Activated CD4-positive, alpha-beta T cell treated with anti-CD3 and anti-CD28 coated beads, Interleukin-2, amount 10 ng/mL, durations not matched to agents 24 days and 14 days (primary cell): Measurements from ENCODE around the gene NEFH. TPM values are rescaled to one million over a fixed set of nuclear protein-coding genes. Genes with fewer than 3 reads are reported as not detected.

Experiments used
- DNase-seq: peaks from one replicate; pipeline ENCODE4 v3.0.0; 2022
- H3K27ac Mint-ChIP-seq: one replicate; pipeline ENCODE4 v1.8.0; 2022; ENCODE audit warnings: mild to moderate bottlenecking, mixed read lengths
- H3K27me3 Mint-ChIP-seq: one replicate; pipeline ENCODE4 v1.8.0; 2022; ENCODE audit warnings: mixed read lengths
- H3K36me3 Mint-ChIP-seq: one replicate; pipeline ENCODE4 v1.8.0; 2022; ENCODE audit warnings: low read depth, mild to moderate bottlenecking, mixed read lengths
- H3K4me1 Mint-ChIP-seq: one replicate; pipeline ENCODE4 v1.8.0; 2021; ENCODE audit warnings: mixed read lengths
- H3K4me3 Mint-ChIP-seq: one replicate; pipeline ENCODE4 v1.8.0; 2022; ENCODE audit warnings: mild to moderate bottlenecking, moderate library complexity, mixed read lengths
- H3K9me3 Mint-ChIP-seq: one replicate; pipeline ENCODE4 v1.8.0; 2021; ENCODE audit warnings: mixed read lengths
- intact Hi-C: fragments of 100-400 bp; cut with micrococcal nuclease; formaldehyde crosslinking; loops from one replicate; pipeline ENCODE4 v1.15.1; 2023
- total RNA-seq: library from RNA; stranded (reverse); gene quantifications from 2 replicates; pipeline ENCODE4 v1.2.3, GENCODE V29; 2022

The NEFH gene
- total RNA-seq, 1 donor from 2014 or later: 7.9 TPM

- H3K36me3 Mint-ChIP-seq: no peaks in the 10 kb centered on the region
- H3K4me3 Mint-ChIP-seq: no peak overlapping the region
- H3K27me3 Mint-ChIP-seq: peaks cover 39% of the 10 kb centered on the region
- peaks cover 10% of the 10 kb centered on the region for H3K4me1 Mint-ChIP-seq
- no peak overlapping the region for H3K27ac Mint-ChIP-seq
- intact Hi-C loops: loop anchor here (10.0 kb wide), 1 partner anchor 81 kb away; no protein-coding TSS in a partner anchor
- DNase-seq: no peak
- H3K9me3 Mint-ChIP-seq: no peaks in the 10 kb centered on the region
Observed at GRCh38 chr22:29475550-29475949, 4.5 kb upstream of the NEFH start.

- intact Hi-C loops: loop anchor here (10.0 kb wide), 1 partner anchor 81 kb away; no protein-coding TSS in a partner anchor
- Mint-ChIP-seq H3K36me3 (no peaks in the 10 kb centered on the region), H3K27me3 (peaks cover 38% of the 10 kb centered on the region), H3K4me3 (no peak overlapping the region), H3K27ac (no peak overlapping the region), H3K9me3 (peaks cover under 1% of the 10 kb centered on the region), H3K4me1 (peaks cover 10% of the 10 kb centered on the region)
- DNase-seq: no peak
Observed at GRCh38 chr22:29476116-29476515, 3.9 kb upstream of the NEFH start.

- H3K4me1 Mint-ChIP-seq: peaks cover 12% of the 10 kb centered on the region
- peaks cover 42% of the 10 kb centered on the region for H3K27me3 Mint-ChIP-seq
- intact Hi-C loops: loop anchor here (10.0 kb wide), 1 partner anchor 83 kb away; no protein-coding TSS in a partner anchor
- H3K9me3 Mint-ChIP-seq: peaks cover 6% of the 10 kb centered on the region
- H3K27ac Mint-ChIP-seq: no peak overlapping the region
- no peak overlapping the region for H3K4me3 Mint-ChIP-seq
- no peak for DNase-seq
- peaks cover 4% of the 10 kb centered on the region for H3K36me3 Mint-ChIP-seq
Observed at GRCh38 chr22:29477723-29478318, 2.2 kb upstream of the NEFH start.

GRCh38 chr22:29478326-29479276 is 1.4 kb upstream of the NEFH start:
- H3K27ac Mint-ChIP-seq: no peak overlapping the region
- H3K36me3 Mint-ChIP-seq: peaks cover 4% of the 10 kb centered on the region
- H3K4me1 Mint-ChIP-seq: peaks cover 12% of the 10 kb centered on the region
- peaks cover 6% of the 10 kb centered on the region for H3K9me3 Mint-ChIP-seq
- no peak overlapping the region for H3K4me3 Mint-ChIP-seq
- intact Hi-C loops: loop anchor here (10.0 kb wide), 1 partner anchor 84 kb away; no protein-coding TSS in a partner anchor
- DNase-seq: peak; percentile 84
- H3K27me3 Mint-ChIP-seq: peaks cover 42% of the 10 kb centered on the region

- Mint-ChIP-seq H3K27ac (no peak overlapping the region), H3K9me3 (peaks cover 6% of the 10 kb centered on the region), H3K36me3 (peaks cover 4% of the 10 kb centered on the region), H3K4me3 (no peak overlapping the region), H3K4me1 (peaks cover 12% of the 10 kb centered on the region), H3K27me3 (peaks cover 42% of the 10 kb centered on the region)
- intact Hi-C loops: no loop called here
- DNase-seq: no peak
Observed at GRCh38 chr22:29480262-29480511, 169 bp downstream of the NEFH start.

GRCh38 chr22:29480512-29481264 is 670 bp downstream of the NEFH start:
- H3K27ac Mint-ChIP-seq: no peak overlapping the region

GRCh38 chr22:29481265-29482000 is 1.4 kb downstream of the NEFH start:
- Mint-ChIP-seq H3K27me3 (peaks cover 40% of the 10 kb centered on the region), H3K4me1 (peaks cover 12% of the 10 kb centered on the region), H3K9me3 (peaks cover 6% of the 10 kb centered on the region), H3K4me3 (peak overlapping the region; percentile 82), H3K36me3 (peaks cover 4% of the 10 kb centered on the region), H3K27ac (peak overlapping the region; percentile 48)
- DNase-seq: no peak
- intact Hi-C loops: no loop called here

More at GRCh38 chr22:29480512-29481264, 670 bp downstream of the NEFH start:
- intact Hi-C loops: no loop called here
- Mint-ChIP-seq H3K4me1 (peaks cover 12% of the 10 kb centered on the region), H3K36me3 (peaks cover 4% of the 10 kb centered on the region), H3K9me3 (peaks cover 6% of the 10 kb centered on the region), H3K27me3 (peaks cover 42% of the 10 kb centered on the region), H3K4me3 (peak overlapping the region; percentile 82)
- DNase-seq: peak; percentile 82

GRCh38 chr22:29482253-29482652 is 2.2 kb downstream of the NEFH start:
- H3K4me1 Mint-ChIP-seq: peaks cover 12% of the 10 kb centered on the region
- no peak overlapping the region for H3K27ac Mint-ChIP-seq
- intact Hi-C loops: no loop called here
- no peak for DNase-seq
- H3K27me3 Mint-ChIP-seq: peaks cover 36% of the 10 kb centered on the region
- H3K36me3 Mint-ChIP-seq: peaks cover 4% of the 10 kb centered on the region
- peaks cover 6% of the 10 kb centered on the region for H3K9me3 Mint-ChIP-seq
- H3K4me3 Mint-ChIP-seq: no peak overlapping the region

- Mint-ChIP-seq H3K27me3 (peaks cover 33% of the 10 kb centered on the region), H3K4me3 (no peak overlapping the region), H3K27ac (no peak overlapping the region), H3K36me3 (peaks cover 4% of the 10 kb centered on the region), H3K9me3 (peaks cover 6% of the 10 kb centered on the region), H3K4me1 (peaks cover 12% of the 10 kb centered on the region)
- intact Hi-C loops: no loop called here
- no peak for DNase-seq
Observed at GRCh38 chr22:29482726-29483125, 2.7 kb downstream of the NEFH start.

- H3K4me1 Mint-ChIP-seq: peaks cover 12% of the 10 kb centered on the region
- H3K36me3 Mint-ChIP-seq: peaks cover 4% of the 10 kb centered on the region
- intact Hi-C loops: no loop called here
- peaks cover 28% of the 10 kb centered on the region for H3K27me3 Mint-ChIP-seq
- no peak for DNase-seq
- H3K27ac Mint-ChIP-seq: no peak overlapping the region
- H3K4me3 Mint-ChIP-seq: no peak overlapping the region
- peaks cover 6% of the 10 kb centered on the region for H3K9me3 Mint-ChIP-seq
Observed at GRCh38 chr22:29483254-29483653, 3.2 kb downstream of the NEFH start.

GRCh38 chr22:29484642-29485041 is 4.6 kb downstream of the NEFH start:
- H3K36me3 Mint-ChIP-seq: peaks cover 4% of the 10 kb centered on the region
- intact Hi-C loops: no loop called here
- no peak overlapping the region for H3K4me3 Mint-ChIP-seq
- no peak overlapping the region for H3K27ac Mint-ChIP-seq
- H3K27me3 Mint-ChIP-seq: peaks cover 17% of the 10 kb centered on the region
- DNase-seq: no peak
- H3K4me1 Mint-ChIP-seq: peaks cover 3% of the 10 kb centered on the region
- peaks cover 6% of the 10 kb centered on the region for H3K9me3 Mint-ChIP-seq

GRCh38 chr22:29485448-29485847 is 5.4 kb downstream of the NEFH start:
- intact Hi-C loops: no loop called here
- no peak for DNase-seq
- no peak overlapping the region for H3K27ac Mint-ChIP-seq
- no peak overlapping the region for H3K4me3 Mint-ChIP-seq
- peaks cover 4% of the 10 kb centered on the region for H3K36me3 Mint-ChIP-seq
- peaks cover 15% of the 10 kb centered on the region for H3K27me3 Mint-ChIP-seq
- peaks cover 6% of the 10 kb centered on the region for H3K9me3 Mint-ChIP-seq
- H3K4me1 Mint-ChIP-seq: peaks cover 2% of the 10 kb centered on the region

GRCh38 chr22:29487426-29487986 is 7.5 kb downstream of the NEFH start:
- H3K4me3 Mint-ChIP-seq: no peak overlapping the region
- no peaks in the 10 kb centered on the region for H3K9me3 Mint-ChIP-seq
- no peaks in the 10 kb centered on the region for H3K4me1 Mint-ChIP-seq
- peaks cover 3% of the 10 kb centered on the region for H3K27me3 Mint-ChIP-seq
- H3K27ac Mint-ChIP-seq: no peak overlapping the region
- intact Hi-C loops: no loop called here
- no peaks in the 10 kb centered on the region for H3K36me3 Mint-ChIP-seq
- DNase-seq: no peak
